SK-N-SH treated with all-trans-retinoic acid at 6 μM for 48 hours (cell line): ENCODE results near the gene FMC1.

Source experiments
- ATAC-seq: fragments of 200-7000 bp; cut with Tn5 transposase; 3 replicates; pipeline ENCODE4 v1.9.1; 2020; ENCODE audit warnings: mild to moderate bottlenecking, moderate library complexity
- ARNTL ChIP-seq: fragments of 450-650 bp; formaldehyde crosslinking; IDR thresholded peaks from 2 replicates; pipeline ENCODE4 v1.5.0; 2020; ENCODE audit warnings: low read depth, mild to moderate bottlenecking, moderate library complexity, borderline replicate concordance
- BACH2 ChIP-seq: fragments of 250-450 bp; sonication (Bioruptor Pico); IDR thresholded peaks from 2 replicates; pipeline ENCODE4 v1.9.0; 2021; ENCODE audit warnings: mild to moderate bottlenecking, borderline replicate concordance
- CREB5 ChIP-seq: fragments of 250-450 bp; sonication (Bioruptor Pico); IDR thresholded peaks from 2 replicates; pipeline ENCODE4 v1.5.1; 2020; ENCODE audit warnings: low read depth, mild to moderate bottlenecking, moderate library complexity
- CSDC2 ChIP-seq: fragments of 250-450 bp; sonication (Bioruptor Pico); IDR thresholded peaks from 2 replicates; pipeline ENCODE4 v1.5.0; 2020; ENCODE audit warnings: mild to moderate bottlenecking, moderate library complexity
- CSRNP3 ChIP-seq: fragments of 250-450 bp; sonication (Bioruptor Pico); IDR thresholded peaks from 2 replicates; pipeline ENCODE4 v1.5.1; 2021; ENCODE audit warnings: mild to moderate bottlenecking, moderate library complexity
- ESRRG ChIP-seq: fragments of 250-450 bp; sonication (Bioruptor Pico); IDR thresholded peaks from 2 replicates; pipeline ENCODE4 v1.6.1; 2021; ENCODE audit warnings: mild to moderate bottlenecking
- GLIS3 ChIP-seq: fragments of 250-450 bp; sonication (Bioruptor Pico); IDR thresholded peaks from 2 replicates; pipeline ENCODE4 v1.5.0; 2020; ENCODE audit warnings: mild to moderate bottlenecking, moderate library complexity
- OSR1 ChIP-seq: fragments of 250-450 bp; sonication (Bioruptor Pico); IDR thresholded peaks from 2 replicates; pipeline ENCODE4 v1.8.0; 2022; ENCODE audit warnings: moderate library complexity, mild to moderate bottlenecking, inconsistent platforms
- POU6F1 ChIP-seq: fragments of 250-450 bp; sonication (Bioruptor Pico); IDR thresholded peaks from 2 replicates; pipeline ENCODE4 v1.8.0; 2021; ENCODE audit warnings: low read depth, mild to moderate bottlenecking, moderate library complexity, borderline replicate concordance
- PPARA ChIP-seq: fragments of 250-450 bp; sonication (Bioruptor Pico); IDR thresholded peaks from 2 replicates; pipeline ENCODE4 v1.5.0; 2020; ENCODE audit warnings: mild to moderate bottlenecking, borderline replicate concordance
- RARB ChIP-seq: fragments of 250-450 bp; sonication (Bioruptor Pico); IDR thresholded peaks from 2 replicates; pipeline ENCODE4 v1.8.0; 2021; ENCODE audit warnings: mild to moderate bottlenecking, moderate library complexity
- SNAI2 ChIP-seq: fragments of 250-450 bp; sonication (Bioruptor Pico); IDR thresholded peaks from 2 replicates; pipeline ENCODE4 v1.5.0; 2020; ENCODE audit warnings: mild to moderate bottlenecking, moderate library complexity
- TCF4 ChIP-seq: fragments of 250-450 bp; sonication (Bioruptor Pico); IDR thresholded peaks from 2 replicates; pipeline ENCODE4 v1.8.0; 2021; ENCODE audit warnings: mild to moderate bottlenecking, moderate library complexity, borderline replicate concordance
- TOX ChIP-seq: fragments of 250-450 bp; sonication (Bioruptor Pico); IDR thresholded peaks from 2 replicates; pipeline ENCODE4 v1.8.0; 2021; ENCODE audit warnings: mild to moderate bottlenecking, moderate library complexity, borderline replicate concordance
- TSHZ2 ChIP-seq: fragments of 250-450 bp; sonication (Bioruptor Pico); IDR thresholded peaks from 2 replicates; pipeline ENCODE4 v1.5.0; 2020; ENCODE audit warnings: mild to moderate bottlenecking, moderate library complexity
- ZC3H10 ChIP-seq: fragments of 250-450 bp; sonication (Bioruptor Pico); IDR thresholded peaks from 2 replicates; pipeline ENCODE4 v1.5.1; 2021; ENCODE audit warnings: mild to moderate bottlenecking, moderate library complexity
- ZFP30 ChIP-seq: fragments of 450-650 bp; formaldehyde crosslinking; IDR thresholded peaks from 2 replicates; pipeline ENCODE4 v1.5.0; 2022; ENCODE audit warnings: mild to moderate bottlenecking, moderate library complexity
- ZNF565 ChIP-seq: fragments of 450-650 bp; formaldehyde crosslinking; conservative IDR thresholded peaks from 2 replicates; pipeline ENCODE4 v1.5.0; 2020; ENCODE audit warnings: low read depth, mild to moderate bottlenecking, moderate library complexity
- ZNF70 ChIP-seq: fragments of 450-650 bp; formaldehyde crosslinking; IDR thresholded peaks from 2 replicates; pipeline ENCODE4 v1.5.0; 2020; ENCODE audit warnings: mild to moderate bottlenecking, moderate library complexity
- ZNF8 ChIP-seq: fragments of 450-650 bp; formaldehyde crosslinking; IDR thresholded peaks from 2 replicates; pipeline ENCODE4 v1.5.0; 2020; ENCODE audit warnings: mild to moderate bottlenecking, moderate library complexity

The FMC1 gene

GRCh38 chr7:139334399-139335150, 6.6 kb upstream of the FMC1 start (continued):
- TF ChIP-seq TSHZ2 (CRISPR knock-in tag): no peak
- TF ChIP-seq TCF4: no peak
- TF ChIP-seq POU6F1 (CRISPR knock-in tag): no peak
- TF ChIP-seq ZNF70: no peak
- TF ChIP-seq ESRRG: no peak
- TF ChIP-seq ZFP30 (CRISPR knock-in tag): no peak

GRCh38 chr7:139339025-139339424, 2.1 kb upstream of the FMC1 start:
- no peak for ATAC-seq
- TF ChIP-seq BACH2 (CRISPR knock-in tag) (no peak), ZFP30 (CRISPR knock-in tag) (no peak), OSR1 (CRISPR knock-in tag) (no peak), ZNF8 (CRISPR knock-in tag) (no peak), TOX (CRISPR knock-in tag) (no peak), ESRRG (no peak), CREB5 (CRISPR knock-in tag) (no peak), TCF4 (no peak), ARNTL (CRISPR knock-in tag) (no peak), RARB (CRISPR knock-in tag) (no peak), ZNF70 (no peak), ZC3H10 (CRISPR knock-in tag) (no peak), GLIS3 (CRISPR knock-in tag) (no peak), CSDC2 (no peak), POU6F1 (CRISPR knock-in tag) (no peak), CSRNP3 (CRISPR knock-in tag) (no peak), SNAI2 (CRISPR knock-in tag) (no peak), ZNF565 (CRISPR knock-in tag) (no peak), TSHZ2 (CRISPR knock-in tag) (no peak), PPARA (CRISPR knock-in tag) (no peak)
